Activated CD8-positive, alpha-beta memory T cell treated with anti-CD3 and anti-CD28 coated beads for 36 hours (primary cell): ENCODE data around the gene LIMS3. TPM values are rescaled to one million over a fixed set of nuclear protein-coding genes. Genes with fewer than 3 reads are reported as not detected.
"Not testable (repeated sequence)": the region's sequence is repeated elsewhere in the genome, so short reads cannot be mapped to it uniquely, and the experiment has no call there.

Experiments
- CTCF ChIA-PET: fragments of 350-600 bp; sonication (Branson Sonifier 250); formaldehyde crosslinking; loops from one replicate; lab custom pipeline; 2021; ENCODE audit warnings: antibody characterized with exemption; lab: Charles Lee
- POLR2A ChIA-PET: fragments of 350-600 bp; sonication (Branson Sonifier 250); formaldehyde crosslinking; loops from one replicate; lab custom pipeline; 2021; ENCODE audit warnings: antibody characterized with exemption; lab: Charles Lee
- total RNA-seq, 2 experiments: library from RNA; stranded (reverse); gene quantifications; one replicate each; pipeline ENCODE4 v1.2.3, GENCODE V29; 2021

LIMS3 gene
- total RNA-seq: under 1 TPM; 0.59 to 0.78 TPM

GRCh38 chr2:109898462-109899336 is at the start of gene LIMS3:
Gene LIMS3 (plus strand): TSS chr2:109898688. CDS start chr2:109898729, 41 bp downstream.
- POLR2A ChIA-PET, CTCF ChIA-PET: not testable (repeated sequence)

DNA sequence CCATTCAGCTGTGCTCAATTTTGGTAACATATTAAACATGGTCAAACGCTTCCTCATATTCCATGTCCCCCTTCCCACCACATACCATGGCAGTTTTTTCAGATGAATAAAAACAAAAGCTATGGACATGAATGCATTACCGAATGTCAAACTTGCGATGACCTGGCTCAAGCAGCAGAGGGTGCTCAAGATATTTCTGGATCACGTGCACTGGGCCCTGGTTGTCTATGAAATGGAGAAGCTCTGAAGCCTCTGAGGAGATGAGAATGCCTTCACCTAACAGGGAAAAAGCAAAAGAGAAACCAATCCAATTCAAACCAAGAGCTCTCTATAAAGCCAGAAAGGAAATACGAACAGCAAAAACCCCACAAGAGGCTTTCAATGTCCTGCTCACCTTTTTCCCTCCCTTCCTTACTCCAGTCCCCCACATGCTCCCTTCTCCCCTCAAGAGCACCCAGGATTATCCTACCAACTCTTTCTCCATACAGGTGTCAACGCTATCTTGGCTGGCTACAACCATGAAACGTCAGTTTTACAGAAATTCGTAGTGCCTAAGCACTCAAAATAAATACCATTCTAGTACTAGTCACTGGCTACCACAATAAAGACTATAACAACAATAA is 27.2 kb upstream of the LIMS3 start:
- POLR2A ChIA-PET, CTCF ChIA-PET: not testable (repeated sequence)

- CTCF ChIA-PET, POLR2A ChIA-PET: not testable (repeated sequence)
Observed at GRCh38 chr2:109876625-109877024, 21.9 kb upstream of the LIMS3 start.

GRCh38 chr2:109882112-109882511 is 16.4 kb upstream of the LIMS3 start:
- CTCF ChIA-PET, POLR2A ChIA-PET: not testable (repeated sequence)

- POLR2A ChIA-PET, CTCF ChIA-PET: not testable (repeated sequence)
Observed at GRCh38 chr2:109888414-109888813, 10.1 kb upstream of the LIMS3 start.

DNA sequence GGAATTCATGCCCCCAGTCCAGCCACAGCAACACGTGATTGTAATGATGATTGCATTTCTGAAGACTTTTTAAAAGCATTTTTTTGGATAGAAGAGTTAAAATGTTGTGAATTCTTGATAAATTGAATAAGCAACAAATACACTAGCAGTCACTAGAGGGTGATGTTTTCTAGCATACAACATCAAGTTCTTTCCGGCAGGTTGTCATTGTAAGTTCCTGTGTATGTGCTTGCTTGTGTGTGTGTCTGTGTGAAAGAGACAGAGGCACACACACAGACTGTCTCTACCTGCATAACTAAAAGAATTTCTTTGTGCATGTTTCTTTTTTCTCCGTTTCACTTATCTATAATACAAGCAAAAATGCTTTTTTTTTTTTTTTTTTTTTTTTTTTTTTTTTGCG is 8.6 kb upstream of the LIMS3 start:
- CTCF ChIA-PET, POLR2A ChIA-PET: not testable (repeated sequence)

- CTCF ChIA-PET, POLR2A ChIA-PET: not testable (repeated sequence)
Observed at GRCh38 chr2:109891024-109891423, 7.5 kb upstream of the LIMS3 start.

DNA sequence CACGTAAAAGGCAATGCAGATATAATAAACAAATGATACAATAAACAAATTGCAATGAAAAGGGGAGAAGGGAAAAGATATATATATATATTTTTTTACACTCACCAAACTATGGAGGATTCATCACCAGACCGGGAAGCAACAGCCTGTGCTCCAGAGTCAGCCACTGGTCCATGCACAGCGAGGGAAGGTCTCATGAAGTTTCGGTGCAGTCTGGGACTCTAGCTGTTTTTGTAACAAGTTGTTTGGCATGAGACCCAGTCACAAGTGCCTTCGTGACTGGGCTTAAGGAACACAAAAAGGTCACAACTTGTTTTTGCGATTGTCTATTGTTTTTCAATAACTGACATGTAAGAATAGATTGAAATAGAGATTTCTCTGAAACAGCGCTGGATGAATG is 4.8 kb upstream of the LIMS3 start:
- CTCF ChIA-PET, POLR2A ChIA-PET: not testable (repeated sequence)

DNA sequence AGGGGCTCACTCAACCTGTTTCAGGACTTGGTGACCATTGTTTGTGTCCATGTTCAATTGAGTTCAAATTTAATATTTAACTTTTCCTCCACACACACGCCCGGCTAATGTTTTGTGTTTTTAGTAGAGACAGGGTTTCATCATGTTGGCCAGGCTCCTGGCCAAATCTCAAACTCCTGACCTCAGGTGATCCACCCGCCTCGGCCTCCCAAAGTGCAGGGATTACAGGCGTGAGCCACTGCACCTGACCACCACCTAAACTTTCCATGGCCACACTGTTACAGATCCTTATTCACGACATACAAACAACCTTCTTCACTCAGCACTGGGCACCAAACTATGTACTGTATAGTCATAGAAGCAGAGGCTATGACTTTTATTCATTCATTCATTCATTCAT is 4.3 kb upstream of the LIMS3 start:
- CTCF ChIA-PET, POLR2A ChIA-PET: not testable (repeated sequence)

- CTCF ChIA-PET, POLR2A ChIA-PET: not testable (repeated sequence)
Observed at GRCh38 chr2:109895090-109895869, 3.2 kb upstream of the LIMS3 start.

DNA sequence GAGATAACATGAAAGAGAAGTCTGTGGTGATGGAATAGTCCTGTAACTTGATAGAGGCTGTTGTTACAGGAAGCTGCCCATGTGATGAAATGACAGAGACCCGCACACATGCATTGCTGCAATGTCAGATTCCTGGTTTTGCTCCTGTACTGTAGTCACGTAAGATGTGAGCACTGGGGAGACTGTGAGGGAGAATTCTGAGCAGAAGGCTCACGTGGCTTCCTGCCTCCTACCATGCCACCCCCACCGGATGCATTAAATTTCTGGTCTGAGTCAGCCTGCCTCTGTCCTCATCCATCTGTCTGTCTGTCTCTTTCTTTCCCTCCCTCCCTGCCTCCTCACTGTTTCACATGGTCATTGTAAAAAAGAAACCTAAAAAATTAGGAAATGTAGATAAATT is 2.3 kb upstream of the LIMS3 start:
- POLR2A ChIA-PET, CTCF ChIA-PET: not testable (repeated sequence)

DNA sequence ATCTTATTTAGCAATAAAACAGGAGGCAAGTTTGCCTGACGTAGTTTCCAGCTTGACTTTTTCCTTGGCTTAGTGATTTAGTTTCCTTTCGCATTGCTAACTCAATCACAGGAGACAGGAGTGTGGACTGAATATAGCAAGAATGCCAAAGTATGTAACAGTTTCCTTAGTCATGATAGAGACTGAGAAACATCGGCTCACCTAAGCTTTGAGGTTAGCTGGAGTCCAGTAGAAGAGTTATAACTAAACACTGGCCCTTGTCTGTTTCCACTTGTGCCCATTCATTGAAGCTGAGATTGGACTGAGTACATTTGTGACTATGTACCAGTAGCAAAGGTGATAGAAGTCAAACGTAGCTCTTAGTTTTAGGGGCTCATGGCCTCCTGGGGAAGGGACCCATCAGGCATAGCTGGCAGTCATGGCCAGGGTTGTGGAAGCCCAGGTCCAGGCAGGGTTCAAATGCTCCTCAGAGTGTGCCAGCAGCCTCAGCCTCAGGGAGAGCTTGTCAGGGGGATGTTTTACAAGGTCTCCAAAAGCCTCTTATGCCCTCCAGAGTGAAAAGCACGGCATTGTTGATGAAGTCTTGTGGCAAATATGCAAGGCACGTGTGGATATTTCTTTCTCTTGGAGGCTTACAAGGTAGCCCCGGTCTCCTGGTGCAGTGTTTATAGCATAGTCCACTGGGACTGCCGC is 573 bp upstream of the LIMS3 start:
- POLR2A ChIA-PET, CTCF ChIA-PET: not testable (repeated sequence)

DNA sequence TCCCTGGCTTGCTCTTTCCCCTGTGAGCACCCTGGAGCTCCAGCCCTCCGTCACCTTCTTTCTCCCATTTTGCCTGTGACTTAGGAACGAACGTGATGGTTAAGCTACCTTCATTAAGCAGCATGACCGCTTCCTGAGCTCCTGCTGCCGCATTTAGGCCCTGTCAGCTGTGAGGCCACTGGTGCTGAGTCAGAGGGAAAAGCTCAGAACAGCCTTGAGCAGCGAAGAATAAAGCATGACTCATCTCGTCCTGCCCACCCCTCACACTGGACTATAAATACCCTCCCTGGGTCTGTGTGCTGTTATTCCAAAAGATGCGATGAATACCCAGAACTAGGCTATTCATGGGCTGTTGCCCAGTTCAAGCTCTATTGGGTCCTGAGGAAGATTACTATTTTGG is 7.3 kb downstream of the LIMS3 start:
- CTCF ChIA-PET, POLR2A ChIA-PET: not testable (repeated sequence)

- CTCF ChIA-PET, POLR2A ChIA-PET: not testable (repeated sequence)
Observed at GRCh38 chr2:109908626-109909025, 10.1 kb downstream of the LIMS3 start.

- CTCF ChIA-PET: not testable (repeated sequence)
Observed at GRCh38 chr2:109910789-109911188, 12.3 kb downstream of the LIMS3 start.

DNA sequence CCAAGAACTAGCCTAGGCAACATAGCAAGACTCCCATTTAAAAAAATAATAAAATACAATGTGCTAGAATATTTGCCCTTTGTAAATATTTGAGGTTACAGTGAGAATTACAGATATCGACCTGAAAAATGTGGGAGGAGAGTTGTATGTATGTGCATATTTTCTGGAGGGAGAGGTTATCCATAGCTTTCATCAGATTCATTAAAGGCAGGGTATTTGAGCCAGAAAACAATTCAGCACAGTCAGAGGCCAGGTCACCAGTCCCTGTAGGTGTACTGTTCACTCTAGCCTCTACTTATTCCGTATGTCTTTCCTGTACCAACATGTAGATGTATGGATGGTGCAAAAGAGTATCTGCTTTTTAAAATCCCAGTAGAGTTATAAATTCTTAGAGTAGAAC is 15.4 kb downstream of the LIMS3 start:
- CTCF ChIA-PET, POLR2A ChIA-PET: not testable (repeated sequence)

More at GRCh38 chr2:109910789-109911188, 12.3 kb downstream of the LIMS3 start:
- POLR2A ChIA-PET: not testable (repeated sequence)

DNA sequence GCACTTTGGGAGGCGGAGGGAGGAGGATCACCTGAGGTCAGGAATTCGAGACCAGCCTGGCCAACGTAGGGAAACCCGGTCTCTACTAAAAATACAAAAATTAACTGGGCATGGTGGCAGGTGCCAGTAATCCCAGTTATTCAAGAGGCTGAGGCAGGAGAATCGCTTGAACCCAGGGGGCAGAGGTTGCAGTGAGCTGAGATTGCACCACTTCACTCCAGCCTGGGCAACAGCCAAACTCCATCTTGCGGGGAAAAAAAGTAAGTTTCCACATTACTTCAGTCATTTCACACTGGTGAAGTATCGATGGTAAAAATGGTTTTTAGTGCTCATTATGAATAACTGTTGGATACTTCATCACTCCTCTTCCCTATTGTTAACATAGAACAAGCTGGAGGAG is 16.1 kb downstream of the LIMS3 start:
- POLR2A ChIA-PET, CTCF ChIA-PET: not testable (repeated sequence)

- CTCF ChIA-PET, POLR2A ChIA-PET: not testable (repeated sequence)
Observed at GRCh38 chr2:109915830-109916229, 17.3 kb downstream of the LIMS3 start.

DNA sequence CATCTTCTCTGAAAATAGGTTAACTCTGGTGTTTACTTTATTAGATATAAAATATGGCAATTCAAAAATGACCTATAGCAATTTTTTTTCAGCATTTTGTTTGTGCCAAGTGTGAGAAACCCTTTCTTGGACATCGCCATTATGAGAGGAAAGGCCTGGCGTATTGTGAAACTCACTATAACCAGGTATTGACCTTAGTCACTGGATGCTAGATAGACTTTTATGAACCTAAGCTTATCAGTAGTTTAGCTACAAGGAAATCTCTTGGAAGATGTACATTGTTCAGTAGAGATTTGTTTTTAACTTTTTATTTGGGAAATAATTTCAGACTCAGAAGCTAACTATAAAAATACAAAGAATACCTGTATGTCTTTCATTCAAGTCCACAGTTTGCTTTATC is 21.7 kb downstream of the LIMS3 start:
- CTCF ChIA-PET, POLR2A ChIA-PET: not testable (repeated sequence)
